HepG2 (cell line): ENCODE results near the gene CCT6A. TPM values are rescaled to one million over a fixed set of nuclear protein-coding genes. Genes with fewer than 3 reads are reported as not detected.
A peak's percentile ranks its signal among the peaks of the same experiment; 100 is the strongest.

Experiments
- ARID2 ChIP-seq: sonication (generic); formaldehyde crosslinking; IDR thresholded peaks from 2 replicates; pipeline ENCODE4 v1.8.1; 2022; ENCODE audit warnings: mild to moderate bottlenecking, missing genetic modification reagents, borderline replicate concordance
- CBFB ChIP-seq: sonication (generic); formaldehyde crosslinking; IDR thresholded peaks from 2 replicates; pipeline ENCODE4 v1.4.0; 2020; ENCODE audit warnings: missing genetic modification reagents
- JUN ChIP-seq: sonication (generic); formaldehyde crosslinking; IDR thresholded peaks from 2 replicates; pipeline ENCODE4 v1.4.0; 2020; ENCODE audit warnings: mild to moderate bottlenecking, missing genetic modification reagents
- KDM2A ChIP-seq: sonication (generic); formaldehyde crosslinking; IDR thresholded peaks from 2 replicates; pipeline ENCODE4 v1.4.0; 2020; ENCODE audit warnings: low read depth, missing genetic modification reagents, borderline replicate concordance
- KDM3A ChIP-seq: IDR thresholded peaks from 2 replicates; pipeline ENCODE4 v1.6.1; 2018; ENCODE audit warnings: low read depth, missing compliant biosample characterization
- KMT2B ChIP-seq: IDR thresholded peaks from 2 replicates; pipeline ENCODE4 v1.6.1; 2016; ENCODE audit warnings: missing genetic modification reagents, missing compliant biosample characterization
- MED8 ChIP-seq: sonication (generic); formaldehyde crosslinking; IDR thresholded peaks from 2 replicates; pipeline ENCODE4 v1.8.1; 2023; ENCODE audit warnings: mild to moderate bottlenecking, missing genetic modification reagents; ENCODE audit not compliant: insufficient replicate concordance
- MZF1 ChIP-seq: sonication (generic); formaldehyde crosslinking; IDR thresholded peaks from 2 replicates; pipeline ENCODE4 v1.8.1; 2023; ENCODE audit warnings: mild to moderate bottlenecking, missing genetic modification reagents, borderline replicate concordance
- PHB2 ChIP-seq: fragments of 450-650 bp; IDR thresholded peaks from 2 replicates; pipeline ENCODE4 v1.6.1; 2018; ENCODE audit not compliant: partially characterized antibody
- SNAPC2 ChIP-seq: sonication (generic); formaldehyde crosslinking; IDR thresholded peaks from 2 replicates; pipeline ENCODE4 v1.8.1; 2022; ENCODE audit warnings: mild to moderate bottlenecking, missing genetic modification reagents
- ZBTB38 ChIP-seq: sonication (generic); formaldehyde crosslinking; IDR thresholded peaks from 2 replicates; pipeline ENCODE4 v1.5.1; 2020; ENCODE audit warnings: mild to moderate bottlenecking, missing genetic modification reagents
- ZMYM3 ChIP-seq: sonication (generic); formaldehyde crosslinking; IDR thresholded peaks from 2 replicates; pipeline ENCODE4 v1.5.1; 2020; ENCODE audit warnings: mild to moderate bottlenecking, missing genetic modification reagents
- ZNF12 ChIP-seq: sonication (generic); formaldehyde crosslinking; IDR thresholded peaks from 2 replicates; pipeline ENCODE4 v1.5.0; 2020; ENCODE audit warnings: missing genetic modification reagents
- ZNF546 ChIP-seq: sonication (generic); formaldehyde crosslinking; conservative IDR thresholded peaks from 2 replicates; pipeline ENCODE4 v1.8.1; 2023; ENCODE audit warnings: mild to moderate bottlenecking, missing genetic modification reagents
- ZNF598 ChIP-seq: sonication (generic); formaldehyde crosslinking; IDR thresholded peaks from 2 replicates; pipeline ENCODE4 v1.5.1; 2020; ENCODE audit warnings: mild to moderate bottlenecking, missing genetic modification reagents, borderline replicate concordance
- ZSCAN20 ChIP-seq: sonication (generic); formaldehyde crosslinking; IDR thresholded peaks from 2 replicates; pipeline ENCODE4 v1.4.0; 2020; ENCODE audit warnings: missing genetic modification reagents, mild to moderate bottlenecking, borderline replicate concordance
- ZSCAN29 ChIP-seq: sonication (generic); formaldehyde crosslinking; conservative IDR thresholded peaks from 2 replicates; pipeline ENCODE4 v1.4.0; 2020; ENCODE audit warnings: mild to moderate bottlenecking, missing genetic modification reagents
- polyA plus RNA-seq, 8 experiments: library from polyadenylated mRNA; depleted of rRNA in 3 of 8; stranded (reverse) in 7 of 8; unstranded in 1 of 8; fragments of >200 nt; fragmentation: Illumina TruSeq in 4 of 8; extraction: Trizol in 4 of 8; gene quantifications; 2 replicates each; pipeline versions ENCODE4 v1.2.1 to v1.2.3, GENCODE V29; 2011 to 2016; ENCODE audit warnings: low read depth in 4 of 8, missing spikeins in 1 of 8, mixed read lengths in 1 of 8; ENCODE audit not compliant: insufficient read depth in 1 of 8
- total RNA-seq, 5 experiments: library from RNA; depleted of rRNA; stranded (reverse); fragments of >200 nt; fragmentation: Illumina TruSeq; extraction: Trizol; gene quantifications; 2 replicates each; pipeline ENCODE4 v1.2.3, GENCODE V29; 2016; ENCODE audit warnings: low read depth in 1 of 5
- TF ChIP-seq, protein P1 (sequence below): sonication (generic); formaldehyde crosslinking; IDR thresholded peaks from 2 replicates; pipeline ENCODE4 v1.4.0; 2020; ENCODE audit warnings: mild to moderate bottlenecking, missing genetic modification reagents
- TF ChIP-seq, protein P2 (sequence below): sonication (generic); formaldehyde crosslinking; IDR thresholded peaks from 2 replicates; pipeline ENCODE4 v1.4.0; 2020; ENCODE audit warnings: missing genetic modification reagents, borderline replicate concordance
- TF ChIP-seq, protein P3 (sequence below): sonication (generic); formaldehyde crosslinking; IDR thresholded peaks from 2 replicates; pipeline ENCODE4 v1.5.1; 2020; ENCODE audit warnings: missing genetic modification reagents, mild to moderate bottlenecking, borderline replicate concordance
- TF ChIP-seq, protein P4 (sequence below): sonication (generic); formaldehyde crosslinking; IDR thresholded peaks from 2 replicates; pipeline ENCODE4 v1.8.1; 2023; ENCODE audit warnings: missing genetic modification reagents, inconsistent platforms, borderline replicate concordance
- TF ChIP-seq, protein P5 (sequence below): sonication (generic); formaldehyde crosslinking; IDR thresholded peaks from 2 replicates; pipeline ENCODE4 v1.8.1; 2023; ENCODE audit warnings: mild to moderate bottlenecking, missing genetic modification reagents

The CCT6A gene
- total and polyA plus RNA-seq, 2 of the 13 experiments (the other 11 are each of a cell fraction or from before 2014, with no cell fraction given): 219 to 292 TPM

DNA sequence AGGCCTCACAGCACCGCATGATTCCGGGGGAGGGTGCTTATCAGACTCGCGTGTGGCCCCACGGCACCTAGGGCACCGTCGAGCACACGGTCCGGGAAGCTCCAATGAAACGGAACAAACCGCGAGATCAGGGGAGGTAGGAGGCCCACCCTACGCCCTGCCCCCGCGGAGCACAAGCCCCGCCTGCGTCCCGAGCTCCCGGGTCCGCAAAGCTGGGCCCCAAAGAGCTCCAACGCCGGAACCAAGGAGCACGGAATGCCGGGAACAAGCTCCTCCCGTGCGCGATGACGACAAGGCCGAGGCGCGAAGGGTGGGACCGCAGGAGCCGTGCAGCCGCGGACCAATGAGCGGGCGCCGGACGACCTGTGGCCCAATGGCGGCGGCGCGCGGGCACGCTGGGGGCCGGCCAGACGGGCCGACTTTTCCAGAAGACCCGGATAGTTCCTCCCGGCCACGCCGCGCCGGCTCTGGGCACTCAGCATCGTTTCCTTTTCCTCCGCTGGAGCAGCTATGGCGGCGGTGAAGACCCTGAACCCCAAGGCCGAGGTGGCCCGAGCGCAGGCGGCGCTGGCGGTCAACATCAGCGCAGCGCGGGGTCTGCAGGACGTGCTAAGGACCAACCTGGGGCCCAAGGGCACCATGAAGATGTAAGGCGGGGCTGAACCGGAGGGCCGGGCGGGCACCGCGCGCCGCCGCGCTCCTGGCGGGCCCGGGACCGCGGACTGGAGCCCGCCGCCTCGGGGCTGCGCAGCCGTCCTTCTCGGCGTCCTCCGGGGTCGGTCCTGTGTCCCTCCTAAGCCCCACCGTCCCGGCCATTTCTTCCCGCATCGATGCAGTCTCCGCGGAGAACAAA lies at the start of gene CCT6A, which contains the start of gene PSPH (continued):
- TF ChIP-seq ZSCAN20 (CRISPR knock-in tag) (no peak; the same call in 1 of the 2 replicates), ZNF12 (no peak), ARID2 (CRISPR knock-in tag) (no peak), SNAPC2 (peak; percentile 19), CBFB (CRISPR knock-in tag) (peak; percentile 74), KMT2B (CRISPR knock-in tag) (peak; percentile 72), ZMYM3 (CRISPR knock-in tag) (0 out of 2 replicates have a peak, but pooled peaks have one; percentile 47), PHB2 (no peak), KDM3A (CRISPR knock-in tag) (no peak), JUN (CRISPR knock-in tag) (no peak), ZNF546 (CRISPR knock-in tag) (peak; percentile 93), ZNF598 (peak; percentile 85; the same call in 1 of the 2 replicates), ZSCAN29 (CRISPR knock-in tag) (0 out of 2 replicates have a peak, but pooled peaks have one; percentile 56), KDM2A (peak; percentile 91), MZF1 (no peak), ZBTB38 (CRISPR knock-in tag) (peak; percentile 90), MED8 (CRISPR knock-in tag) (peak; percentile 68)
- TF ChIP-seq, protein P1, sequence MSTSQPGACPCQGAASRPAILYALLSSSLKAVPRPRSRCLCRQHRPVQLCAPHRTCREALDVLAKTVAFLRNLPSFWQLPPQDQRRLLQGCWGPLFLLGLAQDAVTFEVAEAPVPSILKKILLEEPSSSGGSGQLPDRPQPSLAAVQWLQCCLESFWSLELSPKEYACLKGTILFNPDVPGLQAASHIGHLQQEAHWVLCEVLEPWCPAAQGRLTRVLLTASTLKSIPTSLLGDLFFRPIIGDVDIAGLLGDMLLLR: peak; percentile 80
- TF ChIP-seq, protein P2, sequence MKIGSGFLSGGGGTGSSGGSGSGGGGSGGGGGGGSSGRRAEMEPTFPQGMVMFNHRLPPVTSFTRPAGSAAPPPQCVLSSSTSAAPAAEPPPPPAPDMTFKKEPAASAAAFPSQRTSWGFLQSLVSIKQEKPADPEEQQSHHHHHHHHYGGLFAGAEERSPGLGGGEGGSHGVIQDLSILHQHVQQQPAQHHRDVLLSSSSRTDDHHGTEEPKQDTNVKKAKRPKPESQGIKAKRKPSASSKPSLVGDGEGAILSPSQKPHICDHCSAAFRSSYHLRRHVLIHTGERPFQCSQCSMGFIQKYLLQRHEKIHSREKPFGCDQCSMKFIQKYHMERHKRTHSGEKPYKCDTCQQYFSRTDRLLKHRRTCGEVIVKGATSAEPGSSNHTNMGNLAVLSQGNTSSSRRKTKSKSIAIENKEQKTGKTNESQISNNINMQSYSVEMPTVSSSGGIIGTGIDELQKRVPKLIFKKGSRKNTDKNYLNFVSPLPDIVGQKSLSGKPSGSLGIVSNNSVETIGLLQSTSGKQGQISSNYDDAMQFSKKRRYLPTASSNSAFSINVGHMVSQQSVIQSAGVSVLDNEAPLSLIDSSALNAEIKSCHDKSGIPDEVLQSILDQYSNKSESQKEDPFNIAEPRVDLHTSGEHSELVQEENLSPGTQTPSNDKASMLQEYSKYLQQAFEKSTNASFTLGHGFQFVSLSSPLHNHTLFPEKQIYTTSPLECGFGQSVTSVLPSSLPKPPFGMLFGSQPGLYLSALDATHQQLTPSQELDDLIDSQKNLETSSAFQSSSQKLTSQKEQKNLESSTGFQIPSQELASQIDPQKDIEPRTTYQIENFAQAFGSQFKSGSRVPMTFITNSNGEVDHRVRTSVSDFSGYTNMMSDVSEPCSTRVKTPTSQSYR (CRISPR knock-in tag): peak; percentile 71; the same call in 1 of the 2 replicates
- TF ChIP-seq, protein P3, sequence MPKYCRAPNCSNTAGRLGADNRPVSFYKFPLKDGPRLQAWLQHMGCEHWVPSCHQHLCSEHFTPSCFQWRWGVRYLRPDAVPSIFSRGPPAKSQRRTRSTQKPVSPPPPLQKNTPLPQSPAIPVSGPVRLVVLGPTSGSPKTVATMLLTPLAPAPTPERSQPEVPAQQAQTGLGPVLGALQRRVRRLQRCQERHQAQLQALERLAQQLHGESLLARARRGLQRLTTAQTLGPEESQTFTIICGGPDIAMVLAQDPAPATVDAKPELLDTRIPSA (CRISPR knock-in tag): no peak
- TF ChIP-seq, protein P4, sequence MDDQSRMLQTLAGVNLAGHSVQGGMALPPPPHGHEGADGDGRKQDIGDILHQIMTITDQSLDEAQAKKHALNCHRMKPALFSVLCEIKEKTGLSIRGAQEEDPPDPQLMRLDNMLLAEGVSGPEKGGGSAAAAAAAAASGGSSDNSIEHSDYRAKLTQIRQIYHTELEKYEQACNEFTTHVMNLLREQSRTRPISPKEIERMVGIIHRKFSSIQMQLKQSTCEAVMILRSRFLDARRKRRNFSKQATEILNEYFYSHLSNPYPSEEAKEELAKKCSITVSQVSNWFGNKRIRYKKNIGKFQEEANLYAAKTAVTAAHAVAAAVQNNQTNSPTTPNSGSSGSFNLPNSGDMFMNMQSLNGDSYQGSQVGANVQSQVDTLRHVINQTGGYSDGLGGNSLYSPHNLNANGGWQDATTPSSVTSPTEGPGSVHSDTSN (CRISPR knock-in tag): no peak
- TF ChIP-seq, protein P5, sequence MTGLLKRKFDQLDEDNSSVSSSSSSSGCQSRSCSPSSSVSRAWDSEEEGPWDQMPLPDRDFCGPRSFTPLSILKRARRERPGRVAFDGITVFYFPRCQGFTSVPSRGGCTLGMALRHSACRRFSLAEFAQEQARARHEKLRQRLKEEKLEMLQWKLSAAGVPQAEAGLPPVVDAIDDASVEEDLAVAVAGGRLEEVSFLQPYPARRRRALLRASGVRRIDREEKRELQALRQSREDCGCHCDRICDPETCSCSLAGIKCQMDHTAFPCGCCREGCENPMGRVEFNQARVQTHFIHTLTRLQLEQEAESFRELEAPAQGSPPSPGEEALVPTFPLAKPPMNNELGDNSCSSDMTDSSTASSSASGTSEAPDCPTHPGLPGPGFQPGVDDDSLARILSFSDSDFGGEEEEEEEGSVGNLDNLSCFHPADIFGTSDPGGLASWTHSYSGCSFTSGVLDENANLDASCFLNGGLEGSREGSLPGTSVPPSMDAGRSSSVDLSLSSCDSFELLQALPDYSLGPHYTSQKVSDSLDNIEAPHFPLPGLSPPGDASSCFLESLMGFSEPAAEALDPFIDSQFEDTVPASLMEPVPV (CRISPR knock-in tag): no peak; the same call in none of the 2 replicates
